Measurements from ENCODE around the gene MMAB.

The MMAB gene

GRCh38 chr12:109595321-109595902 lies 22.1 kb upstream of the MMAB start:
- Mint-ChIP-seq H3K4me3 (no peak overlapping the region), H3K4me1 (peaks cover 24% of the 10 kb centered on the region), H3K27me3 (no peaks in the 10 kb centered on the region), H3K36me3 (peaks cover 37% of the 10 kb centered on the region), H3K27ac (no peak overlapping the region), H3K9me3 (no peaks in the 10 kb centered on the region)
- no peak for ATAC-seq

GRCh38 chr12:109594556-109595317 lies 21.4 kb upstream of the MMAB start:
- peaks cover 42% of the 10 kb centered on the region for H3K36me3 Mint-ChIP-seq
- peaks cover 24% of the 10 kb centered on the region for H3K4me1 Mint-ChIP-seq
- no peak for ATAC-seq
- H3K27ac Mint-ChIP-seq = no peak overlapping the region
- H3K4me3 Mint-ChIP-seq = no peak overlapping the region
- H3K9me3 Mint-ChIP-seq = no peaks in the 10 kb centered on the region
- H3K27me3 Mint-ChIP-seq = no peaks in the 10 kb centered on the region

- peaks cover 59% of the 10 kb centered on the region for H3K36me3 Mint-ChIP-seq
- peaks cover 22% of the 10 kb centered on the region for H3K4me1 Mint-ChIP-seq
- H3K4me3 Mint-ChIP-seq = no peak overlapping the region
- H3K9me3 Mint-ChIP-seq = no peaks in the 10 kb centered on the region
- H3K27me3 Mint-ChIP-seq = no peaks in the 10 kb centered on the region
- H3K27ac Mint-ChIP-seq = no peak overlapping the region
- ATAC-seq = no peak
Observed at GRCh38 chr12:109592905-109593272, 19.6 kb upstream of the MMAB start.

- H3K4me3 Mint-ChIP-seq = no peak overlapping the region
- peaks cover 17% of the 10 kb centered on the region for H3K4me1 Mint-ChIP-seq
- no peak overlapping the region for H3K27ac Mint-ChIP-seq
- ATAC-seq = no peak
- H3K9me3 Mint-ChIP-seq = no peaks in the 10 kb centered on the region
- peaks cover 63% of the 10 kb centered on the region for H3K36me3 Mint-ChIP-seq
- no peaks in the 10 kb centered on the region for H3K27me3 Mint-ChIP-seq
Observed at GRCh38 chr12:109592195-109592904, 19.0 kb upstream of the MMAB start.

- Mint-ChIP-seq H3K4me1 (peaks cover 11% of the 10 kb centered on the region), H3K27me3 (no peaks in the 10 kb centered on the region), H3K27ac (no peak overlapping the region), H3K4me3 (no peak overlapping the region), H3K36me3 (peaks cover 69% of the 10 kb centered on the region), H3K9me3 (no peaks in the 10 kb centered on the region)
- no peak for ATAC-seq
Observed at GRCh38 chr12:109591041-109591440, 17.7 kb upstream of the MMAB start.

- H3K4me3 Mint-ChIP-seq = no peak overlapping the region
- peaks cover 6% of the 10 kb centered on the region for H3K4me1 Mint-ChIP-seq
- peaks cover 73% of the 10 kb centered on the region for H3K36me3 Mint-ChIP-seq
- H3K27me3 Mint-ChIP-seq = no peaks in the 10 kb centered on the region
- no peaks in the 10 kb centered on the region for H3K9me3 Mint-ChIP-seq
- no peak for ATAC-seq
- H3K27ac Mint-ChIP-seq = no peak overlapping the region
Observed at GRCh38 chr12:109590566-109590965, 17.3 kb upstream of the MMAB start.

GRCh38 chr12:109589691-109590245 lies 16.5 kb upstream of the MMAB start:
- no peak for ATAC-seq
- peaks cover 2% of the 10 kb centered on the region for H3K4me1 Mint-ChIP-seq
- no peak overlapping the region for H3K4me3 Mint-ChIP-seq
- no peak overlapping the region for H3K27ac Mint-ChIP-seq
- H3K27me3 Mint-ChIP-seq = no peaks in the 10 kb centered on the region
- peaks cover 77% of the 10 kb centered on the region for H3K36me3 Mint-ChIP-seq
- H3K9me3 Mint-ChIP-seq = no peaks in the 10 kb centered on the region

- ATAC-seq = no peak
- Mint-ChIP-seq H3K9me3 (no peaks in the 10 kb centered on the region), H3K4me3 (no peak overlapping the region), H3K27ac (no peak overlapping the region), H3K36me3 (peaks cover 74% of the 10 kb centered on the region), H3K4me1 (no peaks in the 10 kb centered on the region), H3K27me3 (no peaks in the 10 kb centered on the region)
Observed at GRCh38 chr12:109589240-109589590, 15.9 kb upstream of the MMAB start.

GRCh38 chr12:109588461-109589239 lies 15.3 kb upstream of the MMAB start:
- Mint-ChIP-seq H3K4me3 (no peak overlapping the region), H3K4me1 (no peaks in the 10 kb centered on the region), H3K9me3 (no peaks in the 10 kb centered on the region), H3K27me3 (no peaks in the 10 kb centered on the region), H3K27ac (no peak overlapping the region), H3K36me3 (peaks cover 71% of the 10 kb centered on the region)
- ATAC-seq = no peak

GRCh38 chr12:109587921-109588320 lies 14.6 kb upstream of the MMAB start:
- Mint-ChIP-seq H3K27ac (no peak overlapping the region), H3K36me3 (peaks cover 73% of the 10 kb centered on the region), H3K9me3 (no peaks in the 10 kb centered on the region), H3K4me1 (no peaks in the 10 kb centered on the region), H3K4me3 (no peak overlapping the region), H3K27me3 (no peaks in the 10 kb centered on the region)
- no peak for ATAC-seq

GRCh38 chr12:109586385-109587296 lies 13.3 kb upstream of the MMAB start:
- no peak for ATAC-seq
- no peaks in the 10 kb centered on the region for H3K4me1 Mint-ChIP-seq
- peaks cover 78% of the 10 kb centered on the region for H3K36me3 Mint-ChIP-seq
- H3K27me3 Mint-ChIP-seq = no peaks in the 10 kb centered on the region
- no peaks in the 10 kb centered on the region for H3K9me3 Mint-ChIP-seq
- H3K4me3 Mint-ChIP-seq = no peak overlapping the region
- H3K27ac Mint-ChIP-seq = no peak overlapping the region

GRCh38 chr12:109583733-109584132 lies 10.4 kb upstream of the MMAB start:
- Mint-ChIP-seq H3K36me3 (peaks cover 77% of the 10 kb centered on the region), H3K4me3 (no peak overlapping the region), H3K4me1 (no peaks in the 10 kb centered on the region), H3K27ac (no peak overlapping the region), H3K9me3 (no peaks in the 10 kb centered on the region), H3K27me3 (no peaks in the 10 kb centered on the region)
- ATAC-seq = no peak

GRCh38 chr12:109582636-109583035 lies 9.3 kb upstream of the MMAB start:
- H3K4me1 Mint-ChIP-seq = no peaks in the 10 kb centered on the region
- no peaks in the 10 kb centered on the region for H3K9me3 Mint-ChIP-seq
- H3K36me3 Mint-ChIP-seq = peaks cover 76% of the 10 kb centered on the region
- H3K4me3 Mint-ChIP-seq = no peak overlapping the region
- no peak for ATAC-seq
- H3K27me3 Mint-ChIP-seq = no peaks in the 10 kb centered on the region
- no peak overlapping the region for H3K27ac Mint-ChIP-seq

- Mint-ChIP-seq H3K27me3 (no peaks in the 10 kb centered on the region), H3K36me3 (peaks cover 78% of the 10 kb centered on the region), H3K9me3 (no peaks in the 10 kb centered on the region), H3K4me1 (no peaks in the 10 kb centered on the region), H3K27ac (no peak overlapping the region), H3K4me3 (no peak overlapping the region)
- no peak for ATAC-seq
Observed at GRCh38 chr12:109581856-109582255, 8.6 kb upstream of the MMAB start.

Data from stimulated activated memory B cell treated with anti-CD40 and anti-IgM and Interleukin-4, amounts not matched to agents 10 μg/mL and 1 μg/mL and 100 μg/mL, for 72 hours (primary cell).